SK-N-SH treated with all-trans-retinoic acid at 6 μM for 48 hours (cell line): ENCODE results near the gene IFI27L1.

Experiments used
- ATAC-seq: fragments of 200-7000 bp; cut with Tn5 transposase; 3 replicates; pipeline ENCODE4 v1.9.1; 2020; ENCODE audit warnings: mild to moderate bottlenecking, moderate library complexity
- ARNTL ChIP-seq: fragments of 450-650 bp; formaldehyde crosslinking; IDR thresholded peaks from 2 replicates; pipeline ENCODE4 v1.5.0; 2020; ENCODE audit warnings: low read depth, mild to moderate bottlenecking, moderate library complexity, borderline replicate concordance
- BACH2 ChIP-seq: fragments of 250-450 bp; sonication (Bioruptor Pico); IDR thresholded peaks from 2 replicates; pipeline ENCODE4 v1.9.0; 2021; ENCODE audit warnings: mild to moderate bottlenecking, borderline replicate concordance
- CSDC2 ChIP-seq: fragments of 250-450 bp; sonication (Bioruptor Pico); IDR thresholded peaks from 2 replicates; pipeline ENCODE4 v1.5.0; 2020; ENCODE audit warnings: mild to moderate bottlenecking, moderate library complexity
- ESRRG ChIP-seq: fragments of 250-450 bp; sonication (Bioruptor Pico); IDR thresholded peaks from 2 replicates; pipeline ENCODE4 v1.6.1; 2021; ENCODE audit warnings: mild to moderate bottlenecking
- GLIS3 ChIP-seq: fragments of 250-450 bp; sonication (Bioruptor Pico); IDR thresholded peaks from 2 replicates; pipeline ENCODE4 v1.5.0; 2020; ENCODE audit warnings: mild to moderate bottlenecking, moderate library complexity
- ISL1 ChIP-seq: fragments of 250-450 bp; sonication (Bioruptor Pico); IDR thresholded peaks from 2 replicates; pipeline ENCODE4 v2.1.2; 2022; ENCODE audit warnings: mild to moderate bottlenecking, moderate library complexity
- OSR1 ChIP-seq: fragments of 250-450 bp; sonication (Bioruptor Pico); IDR thresholded peaks from 2 replicates; pipeline ENCODE4 v1.8.0; 2022; ENCODE audit warnings: moderate library complexity, mild to moderate bottlenecking, inconsistent platforms
- PATZ1 ChIP-seq: fragments of 250-450 bp; sonication (Bioruptor Pico); IDR thresholded peaks from 2 replicates; pipeline ENCODE4 v1.8.0; 2020; ENCODE audit warnings: mild to moderate bottlenecking, moderate library complexity, borderline replicate concordance
- POU6F1 ChIP-seq: fragments of 250-450 bp; sonication (Bioruptor Pico); IDR thresholded peaks from 2 replicates; pipeline ENCODE4 v1.8.0; 2021; ENCODE audit warnings: low read depth, mild to moderate bottlenecking, moderate library complexity, borderline replicate concordance
- PPARA ChIP-seq: fragments of 250-450 bp; sonication (Bioruptor Pico); IDR thresholded peaks from 2 replicates; pipeline ENCODE4 v1.5.0; 2020; ENCODE audit warnings: mild to moderate bottlenecking, borderline replicate concordance
- RARB ChIP-seq: fragments of 250-450 bp; sonication (Bioruptor Pico); IDR thresholded peaks from 2 replicates; pipeline ENCODE4 v1.8.0; 2021; ENCODE audit warnings: mild to moderate bottlenecking, moderate library complexity
- SNAI2 ChIP-seq: fragments of 250-450 bp; sonication (Bioruptor Pico); IDR thresholded peaks from 2 replicates; pipeline ENCODE4 v1.5.0; 2020; ENCODE audit warnings: mild to moderate bottlenecking, moderate library complexity
- TCF4 ChIP-seq: fragments of 250-450 bp; sonication (Bioruptor Pico); IDR thresholded peaks from 2 replicates; pipeline ENCODE4 v1.8.0; 2021; ENCODE audit warnings: mild to moderate bottlenecking, moderate library complexity, borderline replicate concordance
- TOX ChIP-seq: fragments of 250-450 bp; sonication (Bioruptor Pico); IDR thresholded peaks from 2 replicates; pipeline ENCODE4 v1.8.0; 2021; ENCODE audit warnings: mild to moderate bottlenecking, moderate library complexity, borderline replicate concordance
- ZC3H10 ChIP-seq: fragments of 250-450 bp; sonication (Bioruptor Pico); IDR thresholded peaks from 2 replicates; pipeline ENCODE4 v1.5.1; 2021; ENCODE audit warnings: mild to moderate bottlenecking, moderate library complexity
- ZFP3 ChIP-seq: fragments of 250-450 bp; sonication (Bioruptor Pico); IDR thresholded peaks from 2 replicates; pipeline ENCODE4 v1.5.0; 2020; ENCODE audit warnings: mild to moderate bottlenecking, moderate library complexity
- ZFP30 ChIP-seq: fragments of 450-650 bp; formaldehyde crosslinking; IDR thresholded peaks from 2 replicates; pipeline ENCODE4 v1.5.0; 2022; ENCODE audit warnings: mild to moderate bottlenecking, moderate library complexity
- ZNF565 ChIP-seq: fragments of 450-650 bp; formaldehyde crosslinking; conservative IDR thresholded peaks from 2 replicates; pipeline ENCODE4 v1.5.0; 2020; ENCODE audit warnings: low read depth, mild to moderate bottlenecking, moderate library complexity
- ZNF70 ChIP-seq: fragments of 450-650 bp; formaldehyde crosslinking; IDR thresholded peaks from 2 replicates; pipeline ENCODE4 v1.5.0; 2020; ENCODE audit warnings: mild to moderate bottlenecking, moderate library complexity
- ZNF8 ChIP-seq: fragments of 450-650 bp; formaldehyde crosslinking; IDR thresholded peaks from 2 replicates; pipeline ENCODE4 v1.5.0; 2020; ENCODE audit warnings: mild to moderate bottlenecking, moderate library complexity
- TF ChIP-seq, protein P1 (sequence below): fragments of 250-450 bp; sonication (Bioruptor Pico); IDR thresholded peaks from 2 replicates; pipeline ENCODE4 v1.5.1; 2020; ENCODE audit warnings: low read depth, mild to moderate bottlenecking, moderate library complexity
- TF ChIP-seq, protein P2 (sequence below): fragments of 250-450 bp; sonication (Bioruptor Pico); IDR thresholded peaks from 2 replicates; pipeline ENCODE4 v1.5.0; 2020; ENCODE audit warnings: mild to moderate bottlenecking, moderate library complexity
- TF ChIP-seq, protein P3 (sequence below): fragments of 250-450 bp; sonication (Bioruptor Pico); IDR thresholded peaks from 2 replicates; pipeline ENCODE4 v1.5.1; 2021; ENCODE audit warnings: mild to moderate bottlenecking, moderate library complexity

IFI27L1 gene

DNA sequence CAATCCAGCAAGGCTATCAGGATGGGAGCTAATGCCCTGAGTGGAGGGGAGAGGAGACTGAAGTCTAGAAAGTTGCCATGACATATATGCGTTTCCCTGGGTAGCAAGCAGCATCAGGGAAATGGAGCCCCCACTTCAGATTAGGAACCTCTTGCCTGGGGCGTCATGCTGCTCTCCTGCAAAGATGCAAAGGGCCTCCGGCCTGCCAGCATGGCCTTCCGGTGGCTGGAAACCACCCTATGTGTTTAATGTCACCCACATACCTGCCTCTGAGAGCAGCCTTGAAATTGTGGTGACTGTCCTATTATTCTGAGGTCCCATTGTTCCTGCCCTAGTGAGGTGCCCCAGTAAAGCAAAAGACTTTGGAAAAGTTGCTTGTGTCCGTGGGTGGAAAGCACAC is 58.3 kb downstream of the IFI27L1 start:
- ATAC-seq = no peak
- no peak for TF ChIP-seq ZNF565 (CRISPR knock-in tag)
- no peak for TF ChIP-seq PATZ1 (CRISPR knock-in tag)

DNA sequence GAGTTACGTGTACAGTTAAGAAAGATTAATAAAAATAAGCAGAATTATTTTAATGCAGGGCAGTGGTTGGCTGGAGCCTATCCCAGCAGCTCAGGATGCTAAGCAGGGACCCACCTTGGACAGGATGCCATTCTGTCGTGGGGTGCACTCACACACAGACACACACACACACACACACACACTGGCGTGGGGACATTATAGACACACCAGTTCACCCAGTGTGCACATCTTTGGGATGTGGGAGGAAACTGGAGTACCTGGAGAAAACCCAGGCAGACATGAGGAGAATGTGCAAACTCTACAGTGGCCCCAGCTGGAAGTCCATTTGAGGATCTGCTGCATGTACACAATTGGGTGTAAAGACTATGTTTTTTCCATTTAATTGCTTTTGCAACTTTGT is 61.1 kb downstream of the IFI27L1 start:
- TF ChIP-seq ARNTL = no peak
- TF ChIP-seq POU6F1 (CRISPR knock-in tag) = no peak
- TF ChIP-seq SNAI2 (CRISPR knock-in tag) = no peak
- TF ChIP-seq BACH2 (CRISPR knock-in tag) = no peak
- no peak for TF ChIP-seq ZFP30 (CRISPR knock-in tag)
- no peak for TF ChIP-seq PATZ1 (CRISPR knock-in tag)
- no peak for TF ChIP-seq ZNF70 (CRISPR knock-in tag)
- no peak for TF ChIP-seq CSDC2
- TF ChIP-seq OSR1 (CRISPR knock-in tag) = no peak
- no peak for TF ChIP-seq TCF4 (CRISPR knock-in tag)
- TF ChIP-seq ZNF8 (CRISPR knock-in tag) = no peak
- no peak for TF ChIP-seq RARB (CRISPR knock-in tag)
- TF ChIP-seq TOX (CRISPR knock-in tag) = no peak
- no peak for TF ChIP-seq ZFP3 (CRISPR knock-in tag)
- no peak for TF ChIP-seq ISL1 (CRISPR knock-in tag)
- no peak for TF ChIP-seq PPARA (CRISPR knock-in tag)
- TF ChIP-seq ZC3H10 (CRISPR knock-in tag) = no peak
- no peak for TF ChIP-seq ESRRG (CRISPR knock-in tag)
- TF ChIP-seq GLIS3 (CRISPR knock-in tag) = no peak

GRCh38 chr14:94142836-94143235 is 61.7 kb downstream of the IFI27L1 start:
- TF ChIP-seq ZNF565 (CRISPR knock-in tag) (no peak), TCF4 (CRISPR knock-in tag) (no peak), CSDC2 (no peak), BACH2 (CRISPR knock-in tag) (no peak), GLIS3 (CRISPR knock-in tag) (no peak), OSR1 (CRISPR knock-in tag) (no peak), TOX (CRISPR knock-in tag) (no peak), ZC3H10 (CRISPR knock-in tag) (no peak), ZNF70 (CRISPR knock-in tag) (no peak), ESRRG (CRISPR knock-in tag) (no peak), RARB (CRISPR knock-in tag) (no peak), PPARA (CRISPR knock-in tag) (no peak), ZNF8 (CRISPR knock-in tag) (no peak), ISL1 (CRISPR knock-in tag) (no peak)
- TF ChIP-seq, protein P1, sequence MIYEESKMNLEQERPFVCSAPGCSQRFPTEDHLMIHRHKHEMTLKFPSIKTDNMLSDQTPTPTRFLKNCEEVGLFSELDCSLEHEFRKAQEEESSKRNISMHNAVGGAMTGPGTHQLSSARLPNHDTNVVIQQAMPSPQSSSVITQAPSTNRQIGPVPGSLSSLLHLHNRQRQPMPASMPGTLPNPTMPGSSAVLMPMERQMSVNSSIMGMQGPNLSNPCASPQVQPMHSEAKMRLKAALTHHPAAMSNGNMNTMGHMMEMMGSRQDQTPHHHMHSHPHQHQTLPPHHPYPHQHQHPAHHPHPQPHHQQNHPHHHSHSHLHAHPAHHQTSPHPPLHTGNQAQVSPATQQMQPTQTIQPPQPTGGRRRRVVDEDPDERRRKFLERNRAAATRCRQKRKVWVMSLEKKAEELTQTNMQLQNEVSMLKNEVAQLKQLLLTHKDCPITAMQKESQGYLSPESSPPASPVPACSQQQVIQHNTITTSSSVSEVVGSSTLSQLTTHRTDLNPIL (CRISPR knock-in tag) = no peak
- TF ChIP-seq, protein P2, sequence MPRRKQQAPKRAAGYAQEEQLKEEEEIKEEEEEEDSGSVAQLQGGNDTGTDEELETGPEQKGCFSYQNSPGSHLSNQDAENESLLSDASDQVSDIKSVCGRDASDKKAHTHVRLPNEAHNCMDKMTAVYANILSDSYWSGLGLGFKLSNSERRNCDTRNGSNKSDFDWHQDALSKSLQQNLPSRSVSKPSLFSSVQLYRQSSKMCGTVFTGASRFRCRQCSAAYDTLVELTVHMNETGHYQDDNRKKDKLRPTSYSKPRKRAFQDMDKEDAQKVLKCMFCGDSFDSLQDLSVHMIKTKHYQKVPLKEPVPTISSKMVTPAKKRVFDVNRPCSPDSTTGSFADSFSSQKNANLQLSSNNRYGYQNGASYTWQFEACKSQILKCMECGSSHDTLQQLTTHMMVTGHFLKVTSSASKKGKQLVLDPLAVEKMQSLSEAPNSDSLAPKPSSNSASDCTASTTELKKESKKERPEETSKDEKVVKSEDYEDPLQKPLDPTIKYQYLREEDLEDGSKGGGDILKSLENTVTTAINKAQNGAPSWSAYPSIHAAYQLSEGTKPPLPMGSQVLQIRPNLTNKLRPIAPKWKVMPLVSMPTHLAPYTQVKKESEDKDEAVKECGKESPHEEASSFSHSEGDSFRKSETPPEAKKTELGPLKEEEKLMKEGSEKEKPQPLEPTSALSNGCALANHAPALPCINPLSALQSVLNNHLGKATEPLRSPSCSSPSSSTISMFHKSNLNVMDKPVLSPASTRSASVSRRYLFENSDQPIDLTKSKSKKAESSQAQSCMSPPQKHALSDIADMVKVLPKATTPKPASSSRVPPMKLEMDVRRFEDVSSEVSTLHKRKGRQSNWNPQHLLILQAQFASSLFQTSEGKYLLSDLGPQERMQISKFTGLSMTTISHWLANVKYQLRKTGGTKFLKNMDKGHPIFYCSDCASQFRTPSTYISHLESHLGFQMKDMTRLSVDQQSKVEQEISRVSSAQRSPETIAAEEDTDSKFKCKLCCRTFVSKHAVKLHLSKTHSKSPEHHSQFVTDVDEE = no peak
- TF ChIP-seq, protein P3, sequence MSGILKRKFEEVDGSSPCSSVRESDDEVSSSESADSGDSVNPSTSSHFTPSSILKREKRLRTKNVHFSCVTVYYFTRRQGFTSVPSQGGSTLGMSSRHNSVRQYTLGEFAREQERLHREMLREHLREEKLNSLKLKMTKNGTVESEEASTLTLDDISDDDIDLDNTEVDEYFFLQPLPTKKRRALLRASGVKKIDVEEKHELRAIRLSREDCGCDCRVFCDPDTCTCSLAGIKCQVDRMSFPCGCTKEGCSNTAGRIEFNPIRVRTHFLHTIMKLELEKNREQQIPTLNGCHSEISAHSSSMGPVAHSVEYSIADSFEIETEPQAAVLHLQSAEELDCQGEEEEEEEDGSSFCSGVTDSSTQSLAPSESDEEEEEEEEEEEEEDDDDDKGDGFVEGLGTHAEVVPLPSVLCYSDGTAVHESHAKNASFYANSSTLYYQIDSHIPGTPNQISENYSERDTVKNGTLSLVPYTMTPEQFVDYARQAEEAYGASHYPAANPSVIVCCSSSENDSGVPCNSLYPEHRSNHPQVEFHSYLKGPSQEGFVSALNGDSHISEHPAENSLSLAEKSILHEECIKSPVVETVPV (CRISPR knock-in tag) = no peak
- TF ChIP-seq, all 23 proteins: peak for 0
- no peak for ATAC-seq

More for the DNA sequence above, 61.1 kb downstream of the IFI27L1 start:
- ATAC-seq = no peak
